Gastrocnemius medialis (tissue), 4 donors: ENCODE results near the gene SPPL2C. TPM values are rescaled to one million over a fixed set of nuclear protein-coding genes. Genes with fewer than 3 reads are reported as not detected.

ENCODE experiments used
- ATAC-seq, 2 donors: fragments of 150-250 bp; one replicate each; pipeline ENCODE4 v1.9.1; 2016
- DNase-seq, 2 donors: peaks; one replicate each; pipeline ENCODE4 v3.0.0-alpha.2; 2019
- H3K27ac ChIP-seq, 4 donors: fragments of 200-600 bp; sonication (generic); 1 replicate in 1 of 4; 2 replicates in 3 of 4; pipeline ENCODE4 v1.5.1; 2016 to 2018; ENCODE audit warnings: mild to moderate bottlenecking in 2 of 4, moderate library complexity in 1 of 4
- H3K27me3 ChIP-seq, 3 donors: fragments of 200-600 bp; sonication (generic) in 2 of 3; 1 replicate in 1 of 3; 2 replicates in 2 of 3; pipeline versions ENCODE4 v1.5.1 to v1.6.0; 2016 to 2019; ENCODE audit warnings: mild to moderate bottlenecking in 1 of 3, moderate library complexity in 1 of 3
- H3K36me3 ChIP-seq, 2 donors: fragments of 200-600 bp; sonication (generic) in 1 of 2; one replicate each; pipeline ENCODE4 v1.5.1; 2017 to 2018
- H3K4me1 ChIP-seq, 2 donors: fragments of 200-600 bp; sonication (generic) in 1 of 2; one replicate each; pipeline ENCODE4 v1.5.1; 2016 to 2017; ENCODE audit warnings: mild to moderate bottlenecking in 2 of 2
- H3K4me3 ChIP-seq, 4 donors: fragments of 200-600 bp; sonication (generic) in 3 of 4; 1 replicate in 1 of 4; 2 replicates in 3 of 4; pipeline ENCODE4 v1.5.1; 2016 to 2019; ENCODE audit warnings: mild to moderate bottlenecking in 2 of 4
- H3K9me3 ChIP-seq, 3 donors: fragments of 200-600 bp; sonication (generic) in 2 of 3; 1 replicate in 1 of 3; 2 replicates in 2 of 3; pipeline ENCODE4 v1.5.1; 2016 to 2019
- POLR2A ChIP-seq, 2 donors: fragments of 450-650 bp; IDR thresholded peaks; one replicate each; pipeline ENCODE4 v1.6.1; 2017; ENCODE audit warnings: antibody characterized with exemption in 2 of 2, mild to moderate bottlenecking in 2 of 2, moderate library complexity in 2 of 2
- in situ Hi-C, 4 donors: fragments of 200-750 bp; cut with MboI; loops; one replicate each; pipeline versions ENCODE4 v1.15.0 to v1.8.0; 2017; ENCODE audit warnings: low sequenced_read_pairs in 4 of 4
- intact Hi-C: fragments of 100-400 bp; cut with DNase I; formaldehyde crosslinking; loops from one replicate; pipeline ENCODE4 v1.15.1; 2023; ENCODE audit warnings: low total_unique reads
- total RNA-seq, 4 donors: library from RNA; depleted of rRNA; stranded (reverse); fragments of >200 nt; gene quantifications; one replicate each; pipeline versions ENCODE4 v1.1.0 to v1.2.3, GENCODE V29; 2016
- TF ChIP-seq, protein P1 (sequence below), 5 experiments: fragments of 450-650 bp in 3 of 5; fragments of 200-600 bp in 2 of 5; sonication (generic) in 2 of 5; IDR thresholded peaks in 4 of 5; conservative IDR thresholded peaks in 1 of 5; 1 replicate in 4 of 5; 2 replicates in 1 of 5; pipeline ENCODE4 v1.5.1; 2016 to 2019; ENCODE audit warnings: antibody characterized with exemption in 5 of 5, mild to moderate bottlenecking in 3 of 5, moderate library complexity in 3 of 5

SPPL2C gene
- total RNA-seq, 4 donors from 2014 or later, result not detected

DNA sequence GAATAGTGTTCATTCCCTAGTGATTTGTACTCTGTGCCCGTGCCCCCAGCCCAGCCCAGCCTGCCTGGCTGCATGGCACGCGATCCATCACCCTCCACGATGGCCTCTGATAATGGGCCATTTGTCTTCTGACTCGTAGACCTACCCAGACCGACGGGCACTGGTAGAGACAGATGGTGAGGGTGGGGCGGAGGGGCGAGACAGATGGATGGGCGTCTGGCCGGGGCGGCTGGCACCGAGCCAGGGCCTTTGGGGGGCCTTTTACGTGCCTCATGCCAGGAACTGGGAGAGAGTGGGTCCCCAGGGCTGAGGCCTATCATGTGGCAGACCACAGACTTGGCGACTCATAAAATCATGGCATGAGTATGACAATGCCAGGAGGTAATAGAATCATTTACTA, 35.2 kb upstream of the SPPL2C start:
- Histone ChIP-seq H3K9me3 (no peaks in the 10 kb centered on the region), H3K4me1 (no peaks in the 10 kb centered on the region), H3K36me3 (no peaks in the 10 kb centered on the region), H3K27me3 (no peaks in the 10 kb centered on the region), H3K27ac (no peak overlapping the region), H3K4me3 (no peak overlapping the region)
- no peak for ATAC-seq
- TF ChIP-seq POLR2A (IDR thresholded peaks at IDR 0.05), result no peak
- TF ChIP-seq, protein P1, sequence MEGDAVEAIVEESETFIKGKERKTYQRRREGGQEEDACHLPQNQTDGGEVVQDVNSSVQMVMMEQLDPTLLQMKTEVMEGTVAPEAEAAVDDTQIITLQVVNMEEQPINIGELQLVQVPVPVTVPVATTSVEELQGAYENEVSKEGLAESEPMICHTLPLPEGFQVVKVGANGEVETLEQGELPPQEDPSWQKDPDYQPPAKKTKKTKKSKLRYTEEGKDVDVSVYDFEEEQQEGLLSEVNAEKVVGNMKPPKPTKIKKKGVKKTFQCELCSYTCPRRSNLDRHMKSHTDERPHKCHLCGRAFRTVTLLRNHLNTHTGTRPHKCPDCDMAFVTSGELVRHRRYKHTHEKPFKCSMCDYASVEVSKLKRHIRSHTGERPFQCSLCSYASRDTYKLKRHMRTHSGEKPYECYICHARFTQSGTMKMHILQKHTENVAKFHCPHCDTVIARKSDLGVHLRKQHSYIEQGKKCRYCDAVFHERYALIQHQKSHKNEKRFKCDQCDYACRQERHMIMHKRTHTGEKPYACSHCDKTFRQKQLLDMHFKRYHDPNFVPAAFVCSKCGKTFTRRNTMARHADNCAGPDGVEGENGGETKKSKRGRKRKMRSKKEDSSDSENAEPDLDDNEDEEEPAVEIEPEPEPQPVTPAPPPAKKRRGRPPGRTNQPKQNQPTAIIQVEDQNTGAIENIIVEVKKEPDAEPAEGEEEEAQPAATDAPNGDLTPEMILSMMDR (IDR thresholded peaks at IDR 0.05 in 4 of 5, conservative IDR thresholded peaks at IDR 0.05 in 1 of 5), result no peak
- intact Hi-C loops (no loop called here), in situ Hi-C loops (no loop called here)
- DNase-seq, result no peak

DNA sequence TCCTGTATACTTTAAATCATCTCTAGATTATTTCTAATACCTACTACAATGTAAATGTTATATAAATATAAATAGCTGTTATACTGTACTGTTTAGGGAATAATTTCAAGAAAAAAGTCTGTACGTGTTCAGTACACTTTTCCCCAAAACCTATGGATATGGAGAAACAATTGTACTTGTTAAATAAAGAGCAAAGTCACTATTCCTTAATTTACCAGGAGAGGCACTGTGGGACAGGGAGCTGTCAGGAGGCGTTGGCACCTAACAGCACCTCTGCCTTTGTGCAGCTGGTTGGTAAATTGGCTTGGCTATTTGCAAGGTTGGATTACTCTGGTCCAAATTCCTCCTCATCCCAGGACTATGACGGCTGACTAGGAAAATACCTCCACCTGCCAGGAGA, 32.6 kb upstream of the SPPL2C start:
- Histone ChIP-seq H3K36me3 (no peaks in the 10 kb centered on the region), H3K27me3 (no peaks in the 10 kb centered on the region), H3K27ac (no peak overlapping the region), H3K4me1 (peaks cover 0 to 3% of the 10 kb centered on the region in 2 donors), H3K4me3 (no peak overlapping the region), H3K9me3 (no peaks in the 10 kb centered on the region)
- ATAC-seq (peak; percentile 24 to 41), DNase-seq (no peak)
- in situ Hi-C loops, result no loop called here
- TF ChIP-seq, protein P1 (IDR thresholded peaks at IDR 0.05 in 4 of 5, conservative IDR thresholded peaks at IDR 0.05 in 1 of 5), result peak in 2 of 5 experiments; percentile 6 to 32
- TF ChIP-seq POLR2A (IDR thresholded peaks at IDR 0.05), result no peak
- intact Hi-C loops, result no loop called here

DNA sequence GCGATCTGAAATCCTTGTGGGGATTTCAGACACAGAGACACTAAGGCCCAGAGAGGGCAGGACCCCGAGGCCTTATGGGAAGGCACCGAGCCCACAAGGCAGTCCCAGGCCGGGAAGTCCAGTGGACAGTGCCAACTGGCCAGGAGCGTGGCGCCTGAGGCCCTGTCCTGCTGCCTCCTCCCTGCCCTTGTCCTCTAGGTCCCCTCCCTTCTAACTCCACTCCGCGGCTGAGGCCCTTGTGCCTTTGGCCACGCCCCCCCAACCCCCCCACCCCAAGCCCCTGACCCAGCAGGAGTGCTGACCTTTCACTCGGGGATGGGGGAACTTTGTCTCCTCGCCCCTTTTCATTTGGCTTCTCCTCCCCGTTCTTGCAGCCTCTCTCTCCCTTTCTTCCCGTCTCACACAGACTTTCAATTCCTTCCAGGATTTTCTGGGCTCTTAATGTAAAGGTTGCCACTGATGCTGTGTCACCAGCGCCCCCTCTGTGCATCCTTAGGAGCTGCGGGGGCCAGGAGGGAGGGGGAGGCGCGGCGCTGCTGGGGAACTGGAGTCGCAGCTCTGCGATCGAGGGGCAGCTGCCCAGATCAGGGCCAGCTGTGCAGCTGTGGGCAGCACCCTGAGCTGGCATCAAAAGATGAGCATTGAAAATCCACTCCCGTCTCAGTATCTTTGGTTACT, 31.5 kb upstream of the SPPL2C start:
- no peak for DNase-seq
- in situ Hi-C loops, result no loop called here
- H3K27me3 ChIP-seq, result no peaks in the 10 kb centered on the region

DNA sequence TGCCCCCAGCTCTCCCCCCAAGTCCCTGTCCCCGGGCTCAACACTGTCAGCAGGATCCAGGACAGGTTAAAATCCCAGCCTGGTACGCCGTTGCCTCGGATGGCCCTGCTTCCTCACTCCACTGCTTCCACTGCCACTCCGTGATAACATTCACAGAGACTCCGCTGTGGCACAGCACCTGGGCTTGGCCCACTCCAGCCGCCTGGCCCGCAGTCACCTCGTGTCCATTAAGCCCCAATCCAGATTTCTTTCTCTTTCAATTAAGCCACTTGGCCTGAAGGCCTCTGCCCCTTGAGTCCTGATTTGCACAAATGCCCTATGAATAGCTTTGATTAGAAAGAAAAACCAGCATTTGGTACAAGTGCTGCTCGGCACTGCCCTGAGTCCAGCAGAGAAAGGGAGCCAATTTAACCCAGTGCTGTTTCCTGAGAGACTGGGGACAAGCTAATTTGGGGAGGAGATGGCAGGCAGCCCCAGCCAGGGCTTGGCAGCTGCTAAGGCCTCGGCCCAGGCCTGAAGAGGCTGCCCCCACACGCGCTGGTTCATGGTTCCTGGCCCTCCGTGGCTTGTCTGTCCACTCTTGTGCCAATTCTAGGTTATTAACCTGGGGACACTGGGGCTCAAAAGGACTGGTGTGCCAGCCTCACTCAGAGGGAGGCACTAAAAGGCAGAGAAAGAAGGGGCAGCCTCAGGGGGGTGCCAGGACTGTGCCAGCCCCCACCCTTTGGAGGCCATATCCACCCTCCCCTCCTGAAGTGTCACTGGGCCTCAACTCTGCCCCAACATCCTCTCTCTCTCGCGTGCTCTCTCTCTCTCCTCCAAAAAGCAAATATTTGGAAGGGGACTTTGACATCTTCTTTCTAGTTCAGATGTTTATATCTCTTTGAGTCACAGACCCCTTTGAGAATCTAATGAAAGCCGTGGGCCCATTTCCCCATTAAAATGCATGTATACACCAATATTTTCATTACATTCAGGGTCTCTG, 29.8 kb upstream of the SPPL2C start:
- ATAC-seq (no peak), DNase-seq (no peak)
- Histone ChIP-seq H3K9me3 (no peaks in the 10 kb centered on the region), H3K27me3 (no peaks in the 10 kb centered on the region), H3K27ac (no peak overlapping the region), H3K4me1 (peaks cover 0 to 3% of the 10 kb centered on the region in 2 donors), H3K4me3 (no peak overlapping the region), H3K36me3 (no peaks in the 10 kb centered on the region)
- no peak for TF ChIP-seq POLR2A (IDR thresholded peaks at IDR 0.05)
- TF ChIP-seq, protein P1 (IDR thresholded peaks at IDR 0.05 in 4 of 5, conservative IDR thresholded peaks at IDR 0.05 in 1 of 5), result no peak
- in situ Hi-C loops, result no loop called here
- intact Hi-C loops, result no loop called here

More for the DNA sequence above, 31.5 kb upstream of the SPPL2C start:
- H3K9me3 ChIP-seq, result no peaks in the 10 kb centered on the region
- no peak for ATAC-seq
- H3K4me3 ChIP-seq, result no peak overlapping the region
- no peak overlapping the region for H3K27ac ChIP-seq
- H3K4me1 ChIP-seq, result peaks cover 0 to 3% of the 10 kb centered on the region in 2 donors
- TF ChIP-seq, protein P1 (IDR thresholded peaks at IDR 0.05 in 4 of 5, conservative IDR thresholded peaks at IDR 0.05 in 1 of 5), result no peak
- no peak for TF ChIP-seq POLR2A (IDR thresholded peaks at IDR 0.05)
- intact Hi-C loops, result no loop called here
- H3K36me3 ChIP-seq, result no peaks in the 10 kb centered on the region
